CD4-positive, alpha-beta T cell treated with Interleukin-17A for 1 hour (primary cell): ENCODE results near the gene XYLT1.

Experiments used
- DNase-seq: peaks from one replicate; pipeline ENCODE4 v3.0.0-alpha.2; 2020

Gene XYLT1

DNA sequence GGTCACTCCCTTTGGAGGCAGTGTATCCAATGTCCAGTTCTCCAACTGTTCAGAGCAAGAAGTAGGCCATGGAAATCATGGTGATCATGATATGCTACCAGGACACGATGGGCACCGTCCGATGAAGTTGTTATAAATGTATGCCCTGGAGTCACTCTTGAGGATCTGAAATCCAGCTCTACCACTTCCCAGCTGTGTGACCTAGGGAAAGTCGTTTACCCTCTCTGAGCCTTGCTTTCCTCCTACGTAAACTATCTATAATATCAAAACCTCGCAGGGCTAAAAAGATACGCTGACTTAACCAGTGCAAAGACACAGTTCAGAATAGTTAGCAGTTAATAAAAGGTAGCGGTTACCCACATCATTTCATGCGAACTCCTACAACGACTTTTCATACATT, 194.2 kb downstream of the XYLT1 start:
- no peak for DNase-seq

GRCh38 chr16:17276010-17276530, 194.7 kb downstream of the XYLT1 start:
- no peak for DNase-seq

GRCh38 chr16:17275076-17276009, 195.4 kb downstream of the XYLT1 start:
- DNase-seq, result no peak

GRCh38 chr16:17273142-17273561, 197.6 kb downstream of the XYLT1 start:
- DNase-seq, result no peak

- no peak for DNase-seq
Observed at GRCh38 chr16:17272716-17273115, 198.0 kb downstream of the XYLT1 start.

GRCh38 chr16:17271687-17272086, 199.1 kb downstream of the XYLT1 start:
- DNase-seq, result no peak

DNA sequence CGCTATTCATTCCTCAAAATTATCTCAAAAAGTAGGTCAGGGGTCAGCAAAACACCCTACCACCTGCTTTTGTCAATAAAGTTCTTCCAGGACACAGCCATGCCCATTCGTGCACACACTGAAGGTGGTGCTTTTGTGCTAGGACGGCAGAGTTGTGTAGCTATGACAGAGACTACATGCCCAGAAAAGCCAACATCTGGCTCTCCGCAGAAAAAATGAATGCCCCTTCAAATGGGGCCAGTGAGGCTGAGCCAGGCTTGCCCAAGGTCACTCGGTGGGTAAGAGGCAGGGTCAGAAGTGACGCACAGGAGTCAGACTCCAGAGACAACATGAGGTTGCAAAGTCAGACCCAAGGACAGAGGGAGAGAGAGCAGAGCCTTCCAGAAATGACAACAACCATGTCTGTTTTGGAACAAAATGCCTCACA, 200.1 kb downstream of the XYLT1 start:
- DNase-seq, result no peak

GRCh38 chr16:17270111-17270510, 200.6 kb downstream of the XYLT1 start:
- DNase-seq, result no peak

DNA sequence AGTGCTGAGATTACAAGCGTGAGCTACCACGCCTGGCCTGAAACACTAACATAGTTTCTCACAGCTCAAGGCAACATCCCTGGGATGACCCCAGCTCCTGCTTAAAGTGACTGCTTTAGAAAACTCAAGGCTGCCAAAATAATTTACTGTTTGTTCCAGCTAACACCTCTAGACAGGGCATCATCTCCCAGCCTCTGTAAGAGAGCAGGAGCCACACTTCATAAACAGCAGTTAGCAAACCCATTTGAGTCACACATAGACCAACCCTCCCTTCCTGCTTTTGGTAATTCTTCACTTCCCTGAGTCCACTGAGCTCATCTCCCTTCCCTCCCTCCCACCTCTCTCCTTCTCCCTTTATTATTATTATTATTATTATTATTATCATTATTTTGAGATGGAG, 201.3 kb downstream of the XYLT1 start:
- DNase-seq, result no peak

- no peak for DNase-seq
Observed at GRCh38 chr16:17266608-17267313, 204.0 kb downstream of the XYLT1 start.

- DNase-seq, result no peak
Observed at GRCh38 chr16:17265154-17265553, 205.6 kb downstream of the XYLT1 start.

DNA sequence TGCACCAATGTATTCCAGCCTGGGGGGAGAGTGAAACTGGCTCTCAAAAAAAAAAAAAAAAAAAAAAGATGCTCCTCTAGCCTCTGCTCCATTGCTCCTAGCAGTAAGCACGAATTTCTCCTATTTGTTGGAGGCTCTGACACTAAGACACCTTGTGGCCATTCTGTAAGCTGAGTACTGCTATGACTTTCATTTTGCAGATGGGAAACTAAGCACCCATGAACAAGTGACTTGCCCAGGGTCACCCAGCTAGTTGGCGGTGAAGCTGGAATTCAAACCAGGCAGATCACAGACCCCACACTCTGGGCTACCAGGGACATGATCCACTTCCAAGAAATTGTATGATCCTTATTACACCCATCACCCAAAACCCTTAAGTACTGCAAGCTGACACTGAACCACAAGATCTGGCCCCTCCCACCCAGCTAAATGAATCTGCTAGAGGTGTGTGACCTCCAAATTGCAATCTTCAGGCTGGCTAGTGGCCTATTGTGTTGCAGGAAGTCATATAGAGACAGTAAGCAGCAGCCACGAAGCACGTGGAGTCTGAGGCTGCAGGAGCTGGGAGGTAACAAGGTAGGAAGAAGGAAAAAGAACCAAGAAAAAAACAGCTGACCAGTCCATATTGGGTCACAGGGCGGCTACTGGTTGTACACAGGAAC, 209.4 kb downstream of the XYLT1 start:
- DNase-seq, result no peak

- DNase-seq, result no peak
Observed at GRCh38 chr16:17260276-17260849, 210.4 kb downstream of the XYLT1 start.

DNA sequence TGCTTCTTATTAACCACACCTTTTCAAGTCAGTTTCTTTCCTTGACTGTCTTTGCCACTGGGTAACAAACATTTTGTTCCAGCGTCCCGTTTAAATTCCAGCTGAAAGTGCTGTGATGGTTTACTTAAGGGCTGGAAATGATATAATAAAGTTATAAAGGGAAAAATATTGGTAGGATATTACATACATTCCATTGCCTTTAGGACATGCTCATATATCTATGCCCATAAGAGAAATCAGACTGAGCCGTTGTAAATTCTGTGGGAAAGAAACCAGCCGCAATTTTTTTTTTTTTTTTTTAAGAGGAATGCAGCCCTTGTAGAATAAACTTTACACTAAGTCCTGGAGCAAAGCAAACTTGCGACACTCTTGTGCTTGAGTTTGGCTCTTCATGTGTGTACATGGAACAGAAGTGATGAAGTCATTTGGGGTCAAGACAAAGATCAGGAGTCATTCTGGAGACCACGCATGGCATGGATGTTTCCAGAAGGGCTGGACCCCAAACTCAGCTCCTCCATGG, 210.9 kb downstream of the XYLT1 start:
- DNase-seq, result no peak

DNA sequence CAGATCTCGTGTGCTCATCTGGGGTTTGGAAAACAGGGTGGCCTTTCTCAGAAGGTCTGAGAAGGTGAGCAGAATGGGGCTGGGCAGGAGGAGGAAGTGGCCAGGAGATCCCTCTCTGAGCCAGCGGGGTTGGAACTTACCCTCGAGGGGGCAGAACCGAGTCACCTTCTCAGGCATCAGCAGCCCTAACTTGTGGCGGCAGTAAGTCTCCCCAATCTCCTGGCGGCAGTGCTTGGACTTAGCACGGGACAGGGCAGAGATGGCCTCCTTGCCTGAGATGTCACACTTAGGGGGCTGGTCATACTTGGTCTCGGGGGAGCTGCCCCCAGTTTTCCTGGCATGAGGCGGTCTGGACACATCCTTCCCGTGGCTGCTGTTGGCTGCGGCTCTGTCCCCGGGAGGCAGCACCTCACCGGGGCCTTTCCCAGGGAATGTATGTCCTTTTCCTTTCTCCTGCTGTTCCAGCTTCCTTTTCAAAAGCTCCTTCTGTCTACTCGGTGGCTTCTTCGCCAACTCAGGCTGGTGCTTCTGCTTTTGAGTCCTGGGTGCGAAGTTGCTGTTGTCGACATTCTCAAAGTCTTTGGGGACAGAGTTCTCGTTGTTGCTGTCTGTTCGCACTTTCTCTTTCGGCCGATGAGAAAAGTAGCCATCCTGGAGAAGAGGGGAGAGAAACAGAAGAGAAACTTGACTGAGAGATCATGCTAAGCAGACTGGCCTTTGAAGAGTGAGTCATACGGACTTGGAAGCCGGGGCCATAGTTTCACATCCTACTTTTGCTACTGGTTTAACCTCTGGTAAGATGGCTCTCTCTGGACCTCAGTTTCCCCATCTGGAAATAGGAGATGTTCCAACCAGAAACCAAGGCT, 211.7 kb downstream of the XYLT1 start:
- no peak for DNase-seq

DNA sequence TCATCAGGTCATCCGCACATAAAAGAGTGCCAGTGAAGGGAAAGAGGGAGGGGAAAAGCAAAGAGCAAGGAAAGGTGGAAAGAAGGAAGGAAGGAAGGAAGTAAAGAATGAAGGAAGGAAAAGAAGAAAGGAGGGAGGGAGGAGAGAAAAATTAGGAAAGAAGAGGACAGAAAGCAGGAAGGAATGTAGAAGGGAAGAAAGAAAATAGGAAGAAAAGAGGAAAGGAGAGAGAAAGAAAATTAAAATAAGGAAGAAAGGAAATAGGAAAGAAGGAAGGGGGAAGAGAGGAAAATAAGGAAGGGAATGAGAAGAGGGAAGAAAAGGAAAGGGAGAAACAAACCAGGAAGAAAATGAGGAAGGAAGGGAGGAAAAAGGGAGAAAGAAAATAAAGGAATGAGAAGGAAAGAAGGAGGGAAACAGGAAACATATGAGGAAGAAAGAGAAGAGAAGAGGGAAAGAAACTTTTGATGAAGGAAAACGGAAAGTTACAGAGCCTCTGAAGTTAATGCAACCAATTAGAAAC, 212.6 kb downstream of the XYLT1 start:
- no peak for DNase-seq

DNA sequence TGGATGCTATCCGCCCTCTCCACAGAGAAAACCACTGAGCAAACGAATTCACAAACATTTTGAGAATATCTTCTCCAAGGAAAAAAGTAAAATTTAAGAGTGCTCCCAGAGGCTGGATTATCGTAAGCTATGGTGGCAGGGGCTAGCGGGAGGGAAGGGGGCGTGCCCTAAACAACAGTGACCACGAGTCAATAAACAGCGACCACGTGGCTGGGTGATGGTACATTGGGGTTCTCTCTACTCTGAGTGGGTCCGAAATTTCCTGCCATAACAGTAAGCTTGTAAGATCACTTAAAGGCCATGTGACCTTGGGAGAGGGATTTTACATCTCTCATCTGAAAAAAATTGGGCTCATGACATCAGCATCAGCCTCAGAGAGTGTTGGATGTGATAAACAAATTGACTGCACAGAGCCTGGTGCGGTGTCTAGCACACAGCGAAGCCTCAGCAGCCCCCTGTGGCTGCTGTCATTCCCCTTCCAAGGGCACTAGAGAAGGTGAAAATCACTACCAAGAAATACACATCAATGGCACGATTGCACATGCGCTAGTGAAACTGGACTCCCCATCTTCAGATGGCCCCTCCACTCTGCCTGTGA, 213.2 kb downstream of the XYLT1 start:
- DNase-seq, result no peak

- DNase-seq, result no peak
Observed at GRCh38 chr16:17252701-17253100, 218.1 kb downstream of the XYLT1 start.

- no peak for DNase-seq
Observed at GRCh38 chr16:17252064-17252463, 218.7 kb downstream of the XYLT1 start.

DNA sequence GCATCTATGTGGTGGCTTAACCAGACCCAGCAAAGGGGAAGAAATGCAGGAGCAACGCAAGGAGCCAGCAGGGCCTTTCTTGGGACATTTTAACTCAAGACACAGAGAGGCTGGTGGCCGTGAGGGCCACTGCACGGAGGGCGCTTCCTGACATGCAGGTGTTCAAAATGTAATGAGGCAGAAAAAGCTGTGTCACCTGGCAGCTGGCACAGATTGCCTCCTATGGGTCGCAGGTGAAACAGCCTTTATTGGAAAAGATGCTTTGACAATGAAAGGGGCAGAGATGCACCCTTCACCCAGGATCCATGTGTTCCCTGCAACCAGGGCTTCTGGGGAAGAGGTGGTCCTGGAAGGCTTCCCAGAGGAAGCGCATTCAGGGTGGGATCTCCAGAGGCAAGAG, 219.3 kb downstream of the XYLT1 start:
- no peak for DNase-seq
